Choroid plexus epithelial cell (primary cell): ENCODE results near the gene DGKG.

Source experiments
- DNase-seq: peaks from one replicate; pipeline ENCODE4 v3.0.0-alpha.2; 2010; ENCODE audit warnings: low read depth
- H3K4me3 ChIP-seq: 2 replicates; pipeline ENCODE4 v1.5.1; 2011; ENCODE audit warnings: low read depth, mild to moderate bottlenecking, control low read depth, low read length, moderate library complexity
- TF ChIP-seq, protein P1 (sequence below): conservative IDR thresholded peaks from 2 replicates; pipeline ENCODE4 v1.5.1; 2011; ENCODE audit warnings: low read depth, mild to moderate bottlenecking, control low read depth, inconsistent platforms, low read length, moderate library complexity

Gene DGKG

GRCh38 chr3:186367631-186368030, 5.6 kb upstream of the DGKG start:
- DNase-seq: no peak
- no peak overlapping the region for H3K4me3 ChIP-seq
- TF ChIP-seq, protein P1, sequence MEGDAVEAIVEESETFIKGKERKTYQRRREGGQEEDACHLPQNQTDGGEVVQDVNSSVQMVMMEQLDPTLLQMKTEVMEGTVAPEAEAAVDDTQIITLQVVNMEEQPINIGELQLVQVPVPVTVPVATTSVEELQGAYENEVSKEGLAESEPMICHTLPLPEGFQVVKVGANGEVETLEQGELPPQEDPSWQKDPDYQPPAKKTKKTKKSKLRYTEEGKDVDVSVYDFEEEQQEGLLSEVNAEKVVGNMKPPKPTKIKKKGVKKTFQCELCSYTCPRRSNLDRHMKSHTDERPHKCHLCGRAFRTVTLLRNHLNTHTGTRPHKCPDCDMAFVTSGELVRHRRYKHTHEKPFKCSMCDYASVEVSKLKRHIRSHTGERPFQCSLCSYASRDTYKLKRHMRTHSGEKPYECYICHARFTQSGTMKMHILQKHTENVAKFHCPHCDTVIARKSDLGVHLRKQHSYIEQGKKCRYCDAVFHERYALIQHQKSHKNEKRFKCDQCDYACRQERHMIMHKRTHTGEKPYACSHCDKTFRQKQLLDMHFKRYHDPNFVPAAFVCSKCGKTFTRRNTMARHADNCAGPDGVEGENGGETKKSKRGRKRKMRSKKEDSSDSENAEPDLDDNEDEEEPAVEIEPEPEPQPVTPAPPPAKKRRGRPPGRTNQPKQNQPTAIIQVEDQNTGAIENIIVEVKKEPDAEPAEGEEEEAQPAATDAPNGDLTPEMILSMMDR: no peak

DNA sequence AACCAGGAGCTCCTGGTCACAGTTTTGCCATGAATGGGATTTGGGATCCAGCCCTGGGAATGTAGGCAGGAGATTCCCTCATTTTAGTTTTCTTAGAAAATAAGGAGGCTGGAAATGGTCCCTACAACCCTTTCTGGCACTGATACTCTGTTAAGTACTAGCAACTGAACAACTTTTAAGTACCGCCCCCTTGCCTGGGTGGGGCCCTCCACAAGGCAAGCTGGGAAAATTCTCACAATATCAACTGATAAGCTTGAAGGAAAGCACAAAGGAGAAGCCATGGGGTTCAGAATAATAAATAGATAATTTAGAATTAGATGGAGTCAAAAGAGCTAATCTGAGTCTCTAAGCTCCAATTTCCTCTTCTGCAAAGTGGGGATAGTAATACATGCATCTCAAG, 4.2 kb upstream of the DGKG start:
- TF ChIP-seq, protein P1: no peak
- no peak overlapping the region for H3K4me3 ChIP-seq
- no peak for DNase-seq

DNA sequence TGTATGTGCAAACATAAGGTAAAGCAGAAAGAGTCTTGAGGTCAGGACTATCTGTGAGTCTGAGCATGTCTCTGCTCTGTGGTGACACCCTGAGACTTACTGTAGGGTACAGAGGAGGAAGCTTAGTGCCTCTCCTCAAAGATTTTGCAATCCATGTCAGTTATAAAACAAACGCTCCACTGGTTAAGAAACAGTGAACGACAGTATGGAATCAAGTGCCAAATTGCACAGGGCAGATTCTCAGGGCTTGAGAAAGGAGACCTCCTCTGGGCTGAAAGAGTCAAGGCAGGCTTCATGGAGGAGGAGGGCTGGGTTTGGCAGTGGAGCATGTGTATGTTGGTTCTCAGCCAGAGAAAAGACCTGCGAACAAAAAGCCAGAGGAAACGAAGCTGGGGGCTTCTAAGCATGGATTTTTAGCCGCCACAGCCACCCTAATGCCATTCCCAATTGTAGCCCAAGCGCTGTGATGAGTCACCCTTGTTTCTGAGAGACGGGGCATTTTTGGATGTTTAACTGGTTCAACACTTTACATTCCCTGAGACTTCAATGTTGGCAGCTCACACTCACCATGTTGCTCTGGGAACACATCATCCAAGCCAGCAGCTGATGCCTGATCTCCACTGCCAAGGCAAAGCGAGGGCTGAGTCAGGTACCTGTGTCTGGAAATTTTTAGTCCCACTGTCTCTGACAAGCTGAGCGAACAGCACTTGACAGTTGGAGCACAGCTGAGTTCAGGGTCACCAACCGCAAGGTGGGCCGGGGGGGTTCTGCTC, 3.4 kb upstream of the DGKG start:
- DNase-seq: no peak
- H3K4me3 ChIP-seq: no peak overlapping the region
- TF ChIP-seq, protein P1: no peak

- TF ChIP-seq, protein P1: no peak
- no peak overlapping the region for H3K4me3 ChIP-seq
- no peak for DNase-seq
These were observed 954 bp upstream of the DGKG start for GRCh38 chr3:186362988-186363387.

- DNase-seq: no peak
- no peak overlapping the region for H3K4me3 ChIP-seq
- TF ChIP-seq, protein P1: no peak
These were observed 456 bp upstream of the DGKG start for GRCh38 chr3:186362537-186362842.

- DNase-seq: no peak
- H3K4me3 ChIP-seq: no peak overlapping the region
- TF ChIP-seq, protein P1: no peak
These were observed 730 bp downstream of the DGKG start for GRCh38 chr3:186361246-186361761.

DNA sequence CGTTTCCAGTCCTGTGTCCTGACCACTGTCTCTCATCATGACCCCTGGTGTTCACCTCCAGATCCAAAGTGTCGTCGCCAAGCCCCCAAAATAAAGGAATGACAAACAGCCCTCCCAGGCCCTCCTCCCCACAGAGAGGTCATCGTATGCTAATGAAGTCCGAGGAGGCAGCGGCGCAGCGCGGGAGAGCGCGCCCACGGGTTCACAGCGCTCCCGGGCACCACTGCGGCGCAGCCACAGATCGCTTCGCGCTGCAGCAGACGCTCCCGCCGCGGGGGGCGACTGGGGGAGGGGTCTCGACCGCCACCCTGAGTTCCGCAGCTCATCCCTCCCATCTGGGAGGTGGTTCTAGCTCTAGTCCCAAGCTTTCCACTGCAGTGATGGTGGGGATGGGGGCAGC, 1.3 kb downstream of the DGKG start:
- TF ChIP-seq, protein P1: no peak
- no peak for DNase-seq
- H3K4me3 ChIP-seq: no peak overlapping the region
